ENCODE data around the gene PIK3AP1.

- TF ChIP-seq EZH2phosphoT487 (IDR thresholded peaks at IDR 0.05; ENCODE audit: borderline replicate concordance, low read depth) = no peak
- TF ChIP-seq REST (IDR thresholded peaks at IDR 0.05; ENCODE audit: low read depth, low read length) = no peak
- TF ChIP-seq CTCF (IDR thresholded peaks at IDR 0.05) = no peak
- no peak for TF ChIP-seq POLR2AphosphoS5 (IDR thresholded peaks at IDR 0.05; ENCODE audit: low read depth, low read length)
- no peak for TF ChIP-seq GATA2 (CRISPR knock-in tag; IDR thresholded peaks at IDR 0.05)
- TF ChIP-seq TAF1 (IDR thresholded peaks at IDR 0.05; ENCODE audit: borderline replicate concordance, low read depth, low read length) = no peak
- TF ChIP-seq MAX (IDR thresholded peaks at IDR 0.05; ENCODE audit: low read depth) = no peak
- no peak for TF ChIP-seq EP300 (IDR thresholded peaks at IDR 0.05; ENCODE audit: borderline replicate concordance in 1 of 2, low read depth in 1 of 2, low read length in 1 of 2)
- no peak for TF ChIP-seq RFX5 (IDR thresholded peaks at IDR 0.05; ENCODE audit: low read length)
- TF ChIP-seq TEAD4 (IDR thresholded peaks at IDR 0.05; ENCODE audit: borderline replicate concordance, insufficient read depth) = no peak
- no peak for TF ChIP-seq SMC3 (IDR thresholded peaks at IDR 0.05; ENCODE audit: low read depth, low read length)
- no peak for TF ChIP-seq RAD21 (IDR thresholded peaks at IDR 0.05; ENCODE audit: low read length)
- TF ChIP-seq MXI1 (IDR thresholded peaks at IDR 0.05; ENCODE audit: low read depth, low read length) = no peak
Observed at GRCh38 chr10:96638120-96638519, 82.2 kb downstream of the PIK3AP1 start.
